Measurements from ENCODE around the gene GALNT17.

The GALNT17 gene

GRCh38 chr7:71285571-71286145 lies 153.7 kb downstream of the GALNT17 start:
- peak; percentile 84 for DNase-seq

DNA sequence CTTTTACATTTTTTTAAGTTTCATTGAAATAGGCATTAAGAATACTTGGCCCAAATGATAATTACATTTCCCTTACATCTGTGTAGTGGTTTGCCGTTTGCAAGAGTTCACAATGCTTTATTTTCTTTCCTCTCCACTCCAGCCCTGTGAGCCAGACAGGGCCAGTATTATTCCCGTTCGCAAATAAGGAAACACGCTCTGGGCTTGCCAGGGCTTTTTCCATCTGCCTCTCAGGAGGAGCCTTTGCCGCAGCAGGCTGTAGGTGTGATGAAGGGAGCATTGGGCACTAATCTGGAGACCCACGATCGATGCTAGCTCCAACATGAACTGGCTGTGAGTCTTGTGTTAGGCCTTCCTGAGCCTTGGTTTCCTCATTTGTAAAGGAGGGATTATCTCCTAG lies 154.4 kb downstream of the GALNT17 start:
- DNase-seq = no peak

DNA sequence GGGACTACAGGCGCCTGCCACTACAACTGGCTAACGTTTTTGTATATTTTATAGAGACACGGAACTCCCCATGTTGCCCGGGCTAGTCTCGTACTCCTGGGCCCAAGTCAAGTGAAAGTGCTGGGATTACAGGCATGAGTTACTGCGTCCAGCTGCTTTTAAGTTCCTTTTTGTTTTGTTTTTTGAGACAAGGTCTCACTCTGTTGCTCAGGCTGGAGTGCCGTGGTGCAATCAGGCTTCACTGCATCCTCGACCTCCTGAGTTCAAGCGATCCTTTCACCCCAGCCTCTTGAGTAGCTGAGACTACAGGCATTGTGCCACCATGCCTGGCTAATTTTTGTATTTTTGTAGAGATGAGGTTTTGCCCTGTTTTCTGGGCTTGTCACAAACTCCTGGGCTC lies 155.0 kb downstream of the GALNT17 start:
- DNase-seq = no peak

DNA sequence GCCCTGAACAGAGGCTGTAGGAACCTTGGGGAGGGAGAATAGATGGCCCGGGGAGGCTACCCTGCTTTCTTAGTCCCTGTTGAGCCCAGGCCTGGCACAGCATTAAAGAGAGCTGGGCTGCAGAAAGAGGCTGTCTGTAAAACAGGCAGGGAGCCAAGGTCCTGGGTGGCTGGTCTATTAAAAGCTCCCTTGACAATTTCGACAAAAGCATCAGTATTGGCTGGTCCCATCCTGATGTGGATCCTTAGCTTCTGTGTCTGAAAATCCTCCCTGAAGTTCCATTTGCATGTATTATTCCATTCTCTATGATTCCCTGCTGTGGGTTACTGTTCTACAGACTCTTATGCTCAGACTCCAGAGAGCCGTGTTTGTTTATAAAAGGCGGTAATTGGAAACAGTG lies 158.5 kb downstream of the GALNT17 start:
- peak; percentile 36 for DNase-seq

- DNase-seq = no peak
Measured at GRCh38 chr7:71298378-71298777, 166.4 kb downstream of the GALNT17 start.

DNA sequence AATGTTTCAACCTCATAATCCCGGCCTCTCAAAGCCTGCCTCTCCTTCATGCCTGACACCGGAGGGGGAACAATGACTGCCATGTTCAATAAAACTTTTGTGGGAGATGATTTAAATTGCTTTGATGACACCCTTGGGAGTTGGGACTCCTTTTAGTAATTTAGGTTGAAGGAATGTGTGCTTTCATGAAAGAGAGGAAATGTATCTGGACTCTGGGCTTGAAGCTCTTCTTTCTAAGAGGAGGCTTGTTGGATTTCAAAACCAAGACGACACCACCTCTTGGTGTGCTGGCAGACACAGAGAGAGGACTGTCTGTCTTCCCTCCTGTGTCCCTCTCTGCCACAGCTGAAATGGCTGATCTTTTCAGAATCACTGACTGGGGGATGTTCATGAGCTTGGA lies 168.1 kb downstream of the GALNT17 start:
- no peak for DNase-seq

- no peak for DNase-seq
Measured at GRCh38 chr7:71300603-71301002, 168.7 kb downstream of the GALNT17 start.

DNA sequence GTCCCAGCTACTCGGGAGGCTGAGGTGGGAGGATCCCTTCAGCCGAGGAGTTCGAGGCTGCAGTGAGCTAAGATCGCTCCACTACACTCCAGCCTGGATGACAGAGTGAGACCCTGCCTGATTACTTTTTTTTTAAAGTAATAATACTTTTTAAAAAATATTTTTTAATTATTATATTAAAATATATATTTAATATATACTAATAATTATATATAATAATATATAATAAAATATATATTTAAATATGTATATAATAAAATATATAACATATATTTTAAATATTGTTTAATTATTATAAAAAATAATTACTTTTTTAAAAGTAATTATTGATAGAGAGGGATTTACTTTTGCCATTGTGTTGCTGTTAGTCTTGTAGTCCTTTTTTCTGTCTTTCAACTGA lies 169.2 kb downstream of the GALNT17 start:
- no peak for DNase-seq

DNA sequence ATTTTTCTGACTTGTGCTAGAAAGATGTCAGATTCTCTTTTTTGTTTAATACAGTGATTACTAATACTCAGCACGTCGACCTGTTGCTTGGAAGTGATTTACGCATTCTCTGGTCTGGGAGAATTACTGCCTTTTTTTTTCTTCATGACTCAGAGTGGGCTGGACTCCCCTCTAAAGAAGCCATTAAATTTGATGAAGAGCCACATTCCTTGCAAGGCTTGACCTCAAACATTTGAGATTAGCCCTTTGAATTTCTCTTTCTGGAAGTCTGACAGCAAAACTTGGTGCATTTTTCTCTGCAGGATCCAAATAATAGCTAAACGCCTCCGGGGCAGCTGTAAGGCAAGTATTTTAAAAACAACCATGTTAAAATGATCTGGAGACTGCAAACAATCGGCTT lies 171.6 kb downstream of the GALNT17 start:
- DNase-seq = peak; percentile 92

DNA sequence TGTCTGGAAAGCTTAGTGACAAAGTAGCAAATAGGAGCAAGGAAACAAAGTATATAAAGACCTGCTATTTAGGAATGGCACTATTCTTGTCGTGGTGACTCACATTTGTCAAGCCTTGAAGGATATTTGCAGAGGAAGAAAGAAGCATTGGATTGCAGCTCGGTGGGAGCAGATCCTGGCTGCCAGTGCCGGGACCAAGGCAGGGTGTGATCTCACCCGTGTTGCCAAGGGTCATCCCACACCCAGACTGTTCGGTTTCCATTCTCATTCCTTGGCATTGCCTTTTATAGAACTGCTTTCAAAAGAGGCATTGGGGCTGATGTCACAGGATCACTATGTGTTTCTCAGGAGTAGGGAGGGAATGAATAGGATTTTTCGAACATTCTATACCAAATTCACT lies 176.2 kb downstream of the GALNT17 start:
- peak; percentile 99 for DNase-seq

- DNase-seq = peak; percentile 32
Measured at GRCh38 chr7:71311576-71311975, 179.6 kb downstream of the GALNT17 start.

- no peak for DNase-seq
Measured at GRCh38 chr7:71312755-71313490, 181.0 kb downstream of the GALNT17 start.

DNA sequence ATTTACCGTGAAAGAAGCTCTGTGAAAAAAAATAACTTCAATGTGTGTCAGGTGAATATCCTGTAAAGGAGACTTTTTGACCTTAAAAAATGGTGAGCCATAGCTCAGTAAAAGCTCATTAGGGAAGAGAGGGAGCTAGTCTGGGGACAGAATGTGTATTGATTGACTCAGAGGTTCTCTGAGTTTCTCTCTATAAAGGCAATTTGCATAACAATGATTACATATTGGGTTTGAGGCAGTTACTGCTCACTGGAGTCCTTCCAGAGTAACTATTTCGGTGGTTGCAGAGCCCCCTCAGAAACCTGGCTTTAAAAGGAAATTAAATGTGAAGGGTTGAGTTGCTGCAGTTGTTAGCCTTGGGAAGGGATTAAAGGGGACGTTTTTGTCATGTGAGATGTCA lies 181.6 kb downstream of the GALNT17 start:
- no peak for DNase-seq

GRCh38 chr7:71320916-71321315 lies 189.0 kb downstream of the GALNT17 start:
- DNase-seq = no peak

DNA sequence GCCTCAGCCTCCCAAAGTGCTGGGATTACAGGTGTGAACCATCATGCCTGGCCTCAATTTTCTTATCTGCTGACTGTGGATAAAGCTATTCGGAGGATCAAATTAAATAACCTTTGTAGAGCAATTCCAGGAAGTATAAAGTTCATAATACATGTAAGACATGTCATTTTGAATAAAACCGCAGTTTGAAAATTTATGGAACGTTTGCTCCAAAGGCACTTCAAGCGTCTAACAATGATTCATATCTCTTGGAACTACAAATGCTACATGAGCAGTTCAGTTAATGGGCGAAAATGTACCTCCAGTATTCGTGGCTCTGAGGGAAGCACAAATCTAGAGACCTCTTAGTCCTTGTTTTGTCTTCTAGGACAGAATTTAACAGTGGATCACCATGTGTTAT lies 190.3 kb downstream of the GALNT17 start:
- no peak for DNase-seq

DNA sequence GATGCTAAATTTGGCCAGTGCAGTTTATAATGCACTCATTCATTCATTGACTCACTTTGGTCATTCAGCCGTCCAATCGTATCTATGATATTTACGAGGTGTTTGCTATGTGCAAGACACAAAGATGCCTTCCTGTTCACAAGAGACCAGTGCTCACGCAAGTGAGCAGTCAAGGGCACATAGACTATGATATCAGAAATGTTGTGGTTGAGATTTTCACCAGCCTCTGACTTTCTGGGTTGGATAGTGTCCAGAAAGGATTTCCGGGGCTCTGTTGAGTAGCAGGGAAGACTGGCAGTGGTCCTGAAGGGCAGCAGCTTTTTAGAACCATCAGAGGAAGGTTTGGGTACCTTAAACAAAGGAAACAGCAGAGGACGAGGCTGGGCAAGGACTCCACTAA lies 191.8 kb downstream of the GALNT17 start:
- DNase-seq = no peak

- no peak for DNase-seq
Measured at GRCh38 chr7:71325151-71325550, 193.2 kb downstream of the GALNT17 start.

DNA sequence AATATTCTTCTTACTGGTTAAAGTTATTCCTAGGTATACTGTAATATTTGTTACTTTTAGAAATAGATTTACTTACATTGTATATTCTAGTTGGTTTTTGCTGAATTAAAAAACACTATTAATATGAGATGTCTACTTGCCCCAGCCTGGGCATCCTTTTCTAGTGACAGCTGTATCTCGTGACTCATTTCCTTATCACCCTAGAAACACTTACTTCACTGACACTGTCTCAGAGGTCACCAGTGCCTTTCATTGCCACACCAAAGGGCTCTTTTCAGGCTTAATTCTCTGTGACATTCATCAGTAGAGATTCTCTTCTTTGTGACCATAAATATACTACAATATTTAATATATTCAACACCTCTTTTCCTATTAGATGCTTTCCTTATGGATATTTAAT lies 194.7 kb downstream of the GALNT17 start:
- DNase-seq = no peak

- no peak for DNase-seq
Measured at GRCh38 chr7:71327946-71328345, 196.0 kb downstream of the GALNT17 start.

DNA sequence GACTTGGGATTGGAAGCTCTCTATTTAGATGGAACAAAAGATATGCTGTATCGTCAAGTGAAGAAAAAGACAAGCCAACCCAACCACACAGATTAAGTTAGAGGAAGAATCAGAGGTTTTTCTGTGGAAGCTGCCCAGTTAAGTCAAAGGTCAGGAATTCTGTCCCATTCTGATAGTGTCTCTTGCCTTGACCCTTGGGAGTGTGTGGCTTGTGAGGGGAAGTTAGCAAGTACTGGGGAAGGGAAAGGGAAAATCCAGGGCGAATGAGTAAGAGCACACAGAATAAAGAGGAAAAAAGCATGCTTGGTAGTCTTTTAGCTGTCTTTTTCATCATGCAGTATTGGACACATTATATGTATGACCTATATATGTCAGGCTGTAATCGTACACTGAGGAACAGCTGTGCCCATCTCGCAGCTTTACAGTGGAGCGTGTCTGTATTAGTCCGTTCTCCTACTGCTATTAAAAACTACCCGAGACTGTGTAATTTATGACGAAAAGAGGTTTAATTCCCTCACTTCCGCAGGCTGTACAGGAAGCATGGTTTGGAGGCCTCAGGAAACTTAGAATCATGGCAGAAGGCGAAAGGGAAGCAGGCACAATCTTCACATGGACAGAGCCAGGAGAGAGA lies 197.2 kb downstream of the GALNT17 start:
- no peak for DNase-seq

GRCh38 chr7:71332207-71332606 lies 200.3 kb downstream of the GALNT17 start:
- DNase-seq = no peak

GRCh38 chr7:71334541-71334940 lies 202.6 kb downstream of the GALNT17 start:
- no peak for DNase-seq

DNA sequence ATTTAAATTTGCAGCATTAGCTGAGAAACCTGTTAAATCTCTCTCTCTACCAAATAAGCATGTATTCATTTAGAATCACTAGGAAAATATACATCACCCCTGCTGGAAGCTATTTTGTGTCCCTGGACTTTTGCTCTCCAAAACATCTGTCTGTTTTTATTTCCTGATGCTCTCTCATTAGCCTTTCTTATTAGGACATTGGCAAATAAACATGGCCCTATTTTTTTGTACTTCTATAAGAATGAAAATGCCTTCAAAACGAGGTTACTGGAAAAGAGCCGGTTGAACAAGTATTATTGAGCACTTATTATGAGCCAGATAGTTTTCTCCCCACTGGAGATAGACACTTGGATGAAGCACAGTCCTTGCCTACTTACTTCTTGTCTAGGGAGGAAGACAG lies 206.9 kb downstream of the GALNT17 start:
- no peak for DNase-seq

GRCh38 chr7:71339924-71340323 lies 208.0 kb downstream of the GALNT17 start:
- DNase-seq = no peak

Data from fibroblast of skin of back (primary cell).